DOHH2 (cell line): ENCODE results near the gene YPEL1.
A peak's percentile ranks its signal among the peaks of the same experiment; 100 is the strongest.

Source experiments
- H3F3A ChIP-seq: fragments of 200-600 bp; sonication (generic), shearing (Covaris generic); 2 replicates; pipeline ENCODE4 v1.6.0; 2016; ENCODE audit warnings: antibody characterized with exemption, mild to moderate bottlenecking; ENCODE audit not compliant: control insufficient read depth, insufficient read depth
- H3K27ac ChIP-seq: fragments of 200-600 bp; sonication (generic); 2 replicates; pipeline ENCODE4 v1.5.1; 2014; ENCODE audit warnings: low read depth, mild to moderate bottlenecking, low read length, moderate library complexity
- H3K27me3 ChIP-seq: fragments of 200-600 bp; sonication (generic); 2 replicates; pipeline ENCODE4 v1.6.1; 2014; ENCODE audit warnings: mild to moderate bottlenecking, low read length, mixed read lengths; ENCODE audit not compliant: control insufficient read depth
- H3K36me3 ChIP-seq: fragments of 200-600 bp; sonication (generic); 2 replicates; pipeline ENCODE4 v1.6.1; 2014; ENCODE audit warnings: mild to moderate bottlenecking, low read length, moderate library complexity, mixed read lengths; ENCODE audit not compliant: control insufficient read depth
- H3K4me1 ChIP-seq: fragments of 200-600 bp; sonication (generic); 2 replicates; pipeline ENCODE4 v1.6.1; 2014; ENCODE audit warnings: mild to moderate bottlenecking, low read length, mixed read lengths; ENCODE audit not compliant: control insufficient read depth
- H3K4me2 ChIP-seq: fragments of 200-600 bp; sonication (generic); 2 replicates; pipeline ENCODE4 v1.6.0; 2014; ENCODE audit warnings: mild to moderate bottlenecking, low read length, moderate library complexity
- H3K4me3 ChIP-seq: fragments of 200-600 bp; sonication (generic); 2 replicates; pipeline ENCODE4 v1.5.1; 2014; ENCODE audit warnings: mild to moderate bottlenecking, low read length, mixed read lengths
- H3K79me2 ChIP-seq: fragments of 200-600 bp; sonication (generic); 2 replicates; pipeline ENCODE4 v1.6.1; 2014; ENCODE audit warnings: mild to moderate bottlenecking, low read length, mixed read lengths; ENCODE audit not compliant: control insufficient read depth
- H3K9me2 ChIP-seq: fragments of 200-600 bp; sonication (generic); replicated peaks from 2 replicates; pipeline ENCODE4 v1.6.1; 2014; ENCODE audit warnings: mild to moderate bottlenecking, low read length, mixed read lengths; ENCODE audit not compliant: control insufficient read depth
- H3K9me3 ChIP-seq: fragments of 200-600 bp; sonication (generic); 2 replicates; pipeline ENCODE4 v1.6.1; 2014; ENCODE audit warnings: antibody characterized with exemption, low read length, mixed read lengths; ENCODE audit not compliant: control insufficient read depth, insufficient read depth
- H4K20me1 ChIP-seq: fragments of 200-600 bp; sonication (generic); 2 replicates; pipeline ENCODE4 v1.6.0; 2014; ENCODE audit warnings: low read depth, mild to moderate bottlenecking, antibody characterized with exemption, low read length, moderate library complexity; ENCODE audit not compliant: control insufficient read depth, insufficient read depth
- EZH2phosphoT487 ChIP-seq: fragments of 200-600 bp; sonication (generic); IDR thresholded peaks from 2 replicates; pipeline ENCODE4 v1.6.1; 2017; ENCODE audit warnings: borderline replicate concordance, mild to moderate bottlenecking, antibody characterized with exemption, low read length, moderate library complexity, mixed read lengths
- TF ChIP-seq, protein P1 (sequence below): fragments of 200-600 bp; sonication (generic); IDR thresholded peaks from one replicate; pipeline ENCODE4 v1.5.1; 2014; ENCODE audit warnings: antibody characterized with exemption, mild to moderate bottlenecking, low read depth, low read length; ENCODE audit not compliant: poor library complexity, severe bottlenecking

The YPEL1 gene, protein sequence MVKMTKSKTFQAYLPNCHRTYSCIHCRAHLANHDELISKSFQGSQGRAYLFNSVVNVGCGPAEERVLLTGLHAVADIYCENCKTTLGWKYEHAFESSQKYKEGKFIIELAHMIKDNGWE

DNA sequence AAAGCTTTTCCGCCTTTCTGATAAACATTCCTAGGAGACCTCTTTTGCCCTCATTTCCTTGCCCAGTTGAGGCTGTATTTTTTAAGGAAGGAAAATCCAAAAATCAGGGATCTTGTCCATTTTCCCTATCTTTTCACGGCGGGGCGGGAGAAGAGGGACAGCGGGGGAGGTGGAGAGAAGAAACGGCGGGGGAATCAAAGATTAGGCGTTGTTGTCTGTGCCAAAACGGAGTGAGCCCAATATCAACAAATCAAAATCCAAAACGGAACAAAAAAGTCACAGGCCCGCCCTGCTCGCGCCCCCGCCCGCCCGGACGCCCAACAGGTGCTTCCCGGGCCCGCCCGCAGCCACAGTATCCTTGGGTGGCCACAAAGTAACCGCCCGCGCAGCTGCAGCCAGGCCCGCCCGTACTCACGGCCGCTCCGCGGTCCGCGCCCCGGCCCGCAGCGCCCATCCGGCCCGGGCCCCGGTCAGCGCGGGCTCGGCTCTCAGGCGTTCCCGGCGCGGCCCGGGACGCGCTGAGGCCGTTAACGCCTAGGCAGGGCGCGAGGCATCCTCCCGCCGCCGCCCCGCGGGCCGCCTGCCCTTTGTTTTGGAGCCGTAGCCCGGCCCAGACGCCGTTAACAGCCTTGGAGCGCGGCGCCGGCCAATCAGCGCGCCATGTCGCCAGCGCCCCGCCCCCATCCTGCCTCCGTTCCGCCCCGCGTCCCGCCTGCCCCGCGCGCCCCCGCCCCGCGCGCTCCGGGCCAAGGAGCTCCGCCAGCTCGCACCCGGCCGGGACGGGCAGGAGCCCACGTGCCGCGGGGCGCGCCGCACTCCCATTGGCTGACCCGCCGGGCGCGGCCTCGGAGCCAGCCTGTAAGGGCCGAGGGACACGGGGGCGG, at the start of gene YPEL1:
TSS of gene YPEL1 (minus strand) at position 595 of the 884 bp plus-strand sequence. CDS start 25,050 bp downstream, outside the sequence.
- Histone ChIP-seq H3K9me3 (no peaks in the 10 kb centered on the region), H3F3A (peaks cover 7% of the 10 kb centered on the region; the same call in 1 of the 2 replicates), H3K4me2 (peak within 1 kb of the TSS; percentile 60), H3K36me3 (no peaks in the 10 kb centered on the region), H3K79me2 (peaks cover 4% of the 10 kb centered on the region; the same call in 1 of the 2 replicates), H3K4me1 (peaks cover 10% of the 10 kb centered on the region), H3K9me2 (no peaks in the 10 kb centered on the region), H3K27me3 (peaks cover 2% of the 10 kb centered on the region; the same call in 1 of the 2 replicates), H3K4me3 (peak within 1 kb of the TSS; percentile 69), H4K20me1 (no peaks in the 10 kb centered on the region), H3K27ac (peak within 1 kb of the TSS; percentile 45)
- TF ChIP-seq, protein P1, sequence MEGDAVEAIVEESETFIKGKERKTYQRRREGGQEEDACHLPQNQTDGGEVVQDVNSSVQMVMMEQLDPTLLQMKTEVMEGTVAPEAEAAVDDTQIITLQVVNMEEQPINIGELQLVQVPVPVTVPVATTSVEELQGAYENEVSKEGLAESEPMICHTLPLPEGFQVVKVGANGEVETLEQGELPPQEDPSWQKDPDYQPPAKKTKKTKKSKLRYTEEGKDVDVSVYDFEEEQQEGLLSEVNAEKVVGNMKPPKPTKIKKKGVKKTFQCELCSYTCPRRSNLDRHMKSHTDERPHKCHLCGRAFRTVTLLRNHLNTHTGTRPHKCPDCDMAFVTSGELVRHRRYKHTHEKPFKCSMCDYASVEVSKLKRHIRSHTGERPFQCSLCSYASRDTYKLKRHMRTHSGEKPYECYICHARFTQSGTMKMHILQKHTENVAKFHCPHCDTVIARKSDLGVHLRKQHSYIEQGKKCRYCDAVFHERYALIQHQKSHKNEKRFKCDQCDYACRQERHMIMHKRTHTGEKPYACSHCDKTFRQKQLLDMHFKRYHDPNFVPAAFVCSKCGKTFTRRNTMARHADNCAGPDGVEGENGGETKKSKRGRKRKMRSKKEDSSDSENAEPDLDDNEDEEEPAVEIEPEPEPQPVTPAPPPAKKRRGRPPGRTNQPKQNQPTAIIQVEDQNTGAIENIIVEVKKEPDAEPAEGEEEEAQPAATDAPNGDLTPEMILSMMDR, result no peak
- TF ChIP-seq EZH2phosphoT487, result no peak

DNA sequence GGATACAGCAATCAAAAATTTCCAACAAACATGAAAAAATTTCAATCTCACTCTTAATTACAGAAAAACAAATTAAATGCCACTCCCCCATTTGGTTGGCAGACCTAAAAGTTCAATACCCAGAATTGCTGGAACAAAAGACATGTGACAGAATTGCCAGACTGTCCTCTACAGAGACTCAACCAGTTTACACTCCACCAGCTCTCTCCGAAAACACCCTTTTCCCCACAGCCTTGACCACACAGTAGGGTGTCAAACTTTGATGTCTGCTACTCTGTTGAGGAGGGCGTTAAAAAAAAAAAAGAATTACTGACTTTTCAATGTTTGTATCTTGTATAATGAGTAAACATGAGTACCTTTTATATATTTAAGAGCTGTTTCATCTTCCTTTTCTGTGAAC, 44.7 kb upstream of the YPEL1 start:
- H3K4me2 ChIP-seq, result no peak overlapping the region
- H3K4me3 ChIP-seq, result no peak overlapping the region
- peaks cover 20% of the 10 kb centered on the region for H3K36me3 ChIP-seq
- H3K4me1 ChIP-seq, result peaks cover 35% of the 10 kb centered on the region
- no peaks in the 10 kb centered on the region for H3K9me3 ChIP-seq
- no peaks in the 10 kb centered on the region for H3K9me2 ChIP-seq
- peaks cover 3% of the 10 kb centered on the region; the same call in 1 of the 2 replicates for H3K79me2 ChIP-seq
- no peaks in the 10 kb centered on the region for H4K20me1 ChIP-seq
- H3K27ac ChIP-seq, result no peak overlapping the region
- peaks cover 10% of the 10 kb centered on the region for H3F3A ChIP-seq
- no peak for TF ChIP-seq EZH2phosphoT487
- TF ChIP-seq, protein P1, result no peak
- H3K27me3 ChIP-seq, result no peaks in the 10 kb centered on the region

DNA sequence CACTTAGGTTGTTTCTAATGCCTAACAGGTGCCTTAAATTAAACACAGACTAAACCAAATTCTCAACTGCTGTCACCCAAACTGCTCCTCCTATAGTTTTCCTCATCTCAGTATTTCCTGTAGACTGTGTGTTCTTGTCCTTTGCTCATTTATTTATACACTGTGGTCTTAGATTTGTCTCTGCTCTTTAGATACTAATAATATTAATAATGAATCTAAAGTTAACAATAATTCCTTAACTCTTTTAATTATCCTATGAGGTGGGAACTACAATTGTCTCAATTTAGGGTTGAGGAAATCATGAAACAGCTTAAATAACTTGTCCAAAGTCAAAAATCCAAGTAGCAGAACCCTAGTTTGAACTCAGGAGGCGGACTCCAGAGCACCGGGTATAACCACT, 43.9 kb upstream of the YPEL1 start:
- Histone ChIP-seq H3K9me2 (no peaks in the 10 kb centered on the region), H3K4me3 (no peak overlapping the region), H3K9me3 (no peaks in the 10 kb centered on the region), H3F3A (peaks cover 10% of the 10 kb centered on the region), H4K20me1 (no peaks in the 10 kb centered on the region), H3K79me2 (no peaks in the 10 kb centered on the region), H3K36me3 (peaks cover 14% of the 10 kb centered on the region), H3K27me3 (no peaks in the 10 kb centered on the region), H3K4me2 (no peak overlapping the region), H3K4me1 (peaks cover 30% of the 10 kb centered on the region), H3K27ac (no peak overlapping the region)
- TF ChIP-seq EZH2phosphoT487, result no peak
- TF ChIP-seq, protein P1, result no peak
